Activated CD4-positive, alpha-beta T cell treated with anti-CD3 and anti-CD28 coated beads, Interleukin-10, Interleukin-2, amounts not matched to agents 100 ng/mL and 50 ng/mL, durations not matched to agents 16 hours and 8 hours (primary cell): ENCODE results near the gene TMEM176A.
"Not testable (repeated sequence)": the region's sequence is repeated elsewhere in the genome, so short reads cannot be mapped to it uniquely, and the experiment has no call there.

Source experiments
- DNase-seq: peaks from one replicate; pipeline ENCODE4 v3.0.0-alpha.2; 2020

The TMEM176A gene

DNA sequence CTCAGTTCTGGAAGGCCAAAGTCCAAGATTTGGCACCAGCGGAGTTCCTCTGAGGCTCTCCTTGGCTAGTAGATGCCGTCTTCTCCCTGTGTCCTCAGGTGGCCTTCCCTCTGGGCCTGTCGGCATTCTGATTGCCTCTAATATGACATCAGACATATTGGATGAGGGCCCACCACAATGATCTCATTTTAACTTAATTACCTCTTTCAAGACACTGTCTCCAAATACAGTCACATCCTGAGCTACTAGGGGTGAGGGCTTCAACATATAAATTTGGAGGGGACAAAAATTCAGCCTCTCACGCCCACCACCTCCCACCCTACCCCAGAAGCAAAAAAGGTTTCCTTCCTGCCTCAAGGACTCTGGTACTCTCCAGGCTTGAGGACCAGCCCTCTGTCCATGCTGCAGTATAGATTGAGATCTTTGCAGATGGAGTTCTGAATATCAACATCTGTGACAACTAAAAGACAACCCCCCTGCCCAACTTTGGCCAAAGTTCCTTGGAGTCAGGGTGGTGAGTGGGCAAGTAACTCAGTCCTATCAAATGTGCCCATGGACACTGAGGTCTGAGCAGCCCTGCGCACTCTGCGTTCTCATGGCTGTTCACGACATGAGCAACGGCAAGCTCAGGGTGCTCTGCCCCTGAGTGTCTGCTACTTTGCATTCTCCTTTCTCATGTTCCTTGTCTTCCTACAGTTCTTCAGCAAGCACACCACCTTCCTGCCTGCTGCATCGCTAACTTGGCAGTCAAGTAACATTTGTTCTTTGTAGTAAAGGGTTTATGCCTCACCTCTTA is 11.9 kb upstream of the TMEM176A start:
- no peak for DNase-seq

GRCh38 chr7:150790416-150791075 is 10.0 kb upstream of the TMEM176A start:
- no peak for DNase-seq

DNA sequence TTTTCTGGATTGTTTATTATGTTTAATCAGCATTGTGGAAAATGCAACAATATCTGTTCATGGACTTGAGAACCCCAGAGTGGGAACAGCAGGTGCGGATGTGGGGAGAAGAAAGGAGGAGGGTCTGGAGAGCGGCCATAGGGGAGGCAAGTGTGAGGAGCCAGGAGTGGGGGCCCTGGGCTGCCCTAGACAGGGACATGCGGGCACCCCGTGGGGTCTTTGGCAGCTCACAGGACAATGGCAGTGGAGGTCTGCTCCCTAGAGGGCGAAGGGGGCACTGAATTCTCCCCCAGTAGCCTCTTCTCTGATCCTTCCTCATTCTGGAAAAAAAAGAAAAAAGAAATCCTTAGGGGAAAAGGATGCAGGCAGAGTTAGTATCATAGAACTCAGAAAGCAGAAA is 9.3 kb upstream of the TMEM176A start:
- no peak for DNase-seq

GRCh38 chr7:150791746-150792452 is 8.7 kb upstream of the TMEM176A start:
- DNase-seq = no peak

DNA sequence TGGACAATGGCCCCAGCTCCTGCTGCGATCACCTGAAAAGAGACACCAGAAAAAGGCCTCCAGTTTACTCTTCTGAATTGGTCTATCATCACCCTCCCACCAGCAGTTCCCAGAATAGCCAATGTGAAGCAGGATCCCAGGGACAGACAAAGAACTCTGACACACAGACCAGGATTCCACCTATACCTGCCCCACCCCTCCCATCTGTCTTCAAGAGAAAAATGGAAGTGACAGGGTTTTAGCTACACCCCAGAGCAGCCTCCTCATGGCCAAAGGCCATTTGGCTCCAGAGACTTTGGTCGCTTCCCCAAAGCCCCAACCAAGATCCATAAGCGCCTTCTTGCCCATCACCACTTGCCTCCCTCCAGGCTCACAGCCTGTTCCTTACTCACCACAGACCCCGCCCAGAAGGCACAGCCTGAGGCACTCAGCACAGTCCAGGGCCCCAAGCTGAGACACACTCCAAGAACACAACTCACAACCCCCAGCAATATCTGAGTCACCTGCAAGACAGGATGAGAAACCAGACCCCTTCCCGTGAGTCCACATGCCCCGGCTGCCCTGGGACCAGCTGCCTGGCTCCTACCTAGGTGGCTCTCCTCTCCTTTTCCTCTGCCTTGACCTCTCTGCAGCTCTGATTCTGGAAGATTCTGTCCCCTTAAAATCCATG is 6.9 kb upstream of the TMEM176A start:
- no peak for DNase-seq

DNA sequence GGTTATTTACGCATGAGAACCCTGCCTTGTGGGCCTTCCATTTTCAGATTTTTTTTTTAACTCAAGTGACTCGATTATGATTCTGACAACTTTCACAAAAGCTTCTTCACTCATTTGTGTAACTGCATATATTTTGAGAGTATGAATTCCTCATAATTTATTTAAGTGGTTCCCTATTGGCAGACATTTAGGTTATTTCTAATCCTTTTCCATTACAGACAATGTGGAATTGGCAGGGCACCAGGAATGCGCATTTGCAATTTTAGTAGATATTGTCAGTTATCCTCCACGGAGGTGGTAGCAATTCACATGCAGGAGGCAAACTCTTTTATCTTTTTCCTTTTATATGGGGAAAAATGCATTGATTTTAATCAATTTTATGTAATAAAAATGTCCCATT is 2.9 kb upstream of the TMEM176A start:
- no peak for DNase-seq

DNA sequence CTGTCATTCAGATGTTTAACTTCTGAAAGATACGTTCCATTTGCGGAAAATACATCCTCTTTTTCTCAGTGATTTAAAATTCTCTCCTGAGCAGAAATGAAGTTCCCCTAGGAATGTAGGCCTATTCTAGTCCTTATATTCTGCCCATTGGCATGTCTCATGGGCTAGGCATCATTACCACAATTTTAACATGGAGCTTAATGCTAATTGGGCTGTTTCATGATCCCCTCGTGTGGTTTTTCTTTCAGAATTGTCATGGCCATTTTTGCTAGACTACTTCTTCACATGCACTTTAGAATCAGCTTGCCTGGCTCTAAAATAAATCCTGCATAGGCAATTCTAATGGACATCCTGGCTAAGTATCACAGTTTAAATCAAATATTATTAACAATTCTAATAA is 1.4 kb upstream of the TMEM176A start:
- DNase-seq = no peak

DNA sequence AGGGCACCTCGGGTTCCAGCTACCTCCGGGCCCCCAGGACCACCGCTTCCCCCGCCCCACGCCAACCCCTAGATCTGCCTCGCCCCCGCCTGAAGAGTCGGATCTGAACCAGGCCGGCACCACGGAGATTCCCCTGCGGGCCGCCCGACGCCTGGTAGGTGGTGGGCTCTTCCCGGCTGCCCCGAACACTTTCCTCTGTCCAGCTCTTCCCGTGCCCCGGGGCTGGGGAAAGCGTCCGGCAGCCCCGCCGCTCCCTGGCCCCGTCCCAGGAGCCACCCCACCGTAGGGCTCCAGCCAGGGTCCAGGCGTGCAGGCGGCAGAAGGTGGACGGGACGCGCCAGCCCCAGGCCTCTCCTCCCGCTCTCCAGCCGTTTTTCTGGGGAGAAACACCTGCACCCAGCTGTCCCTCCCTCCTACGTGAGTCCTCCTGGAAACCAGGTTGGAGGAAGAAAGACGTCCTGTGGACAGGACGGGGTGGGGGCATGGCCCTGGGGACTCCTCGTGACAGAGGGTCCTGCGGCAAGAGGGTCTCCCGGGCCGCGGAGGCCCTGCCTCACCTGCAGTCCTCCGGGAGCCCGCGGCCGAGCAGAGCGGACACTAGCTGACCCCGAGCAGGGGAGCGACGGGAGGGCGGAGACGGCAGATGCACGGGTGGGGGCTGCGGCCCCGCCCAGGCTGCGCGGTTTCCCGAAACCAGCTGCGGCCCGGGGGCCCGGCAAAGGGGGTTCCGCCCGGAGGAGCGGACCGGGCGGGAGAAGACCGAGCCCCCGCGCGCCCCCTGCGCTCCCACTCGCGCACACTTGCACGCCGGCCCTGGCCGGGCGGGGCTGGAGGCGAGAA is 608 bp upstream of the TMEM176A start, which contains the start of gene TMEM176B:
Gene TMEM176B, minus strand, starts transcription at position 624 of the 840 bp plus-strand sequence. CDS start 3,795 bp downstream, outside the sequence.
- no peak for DNase-seq

DNA sequence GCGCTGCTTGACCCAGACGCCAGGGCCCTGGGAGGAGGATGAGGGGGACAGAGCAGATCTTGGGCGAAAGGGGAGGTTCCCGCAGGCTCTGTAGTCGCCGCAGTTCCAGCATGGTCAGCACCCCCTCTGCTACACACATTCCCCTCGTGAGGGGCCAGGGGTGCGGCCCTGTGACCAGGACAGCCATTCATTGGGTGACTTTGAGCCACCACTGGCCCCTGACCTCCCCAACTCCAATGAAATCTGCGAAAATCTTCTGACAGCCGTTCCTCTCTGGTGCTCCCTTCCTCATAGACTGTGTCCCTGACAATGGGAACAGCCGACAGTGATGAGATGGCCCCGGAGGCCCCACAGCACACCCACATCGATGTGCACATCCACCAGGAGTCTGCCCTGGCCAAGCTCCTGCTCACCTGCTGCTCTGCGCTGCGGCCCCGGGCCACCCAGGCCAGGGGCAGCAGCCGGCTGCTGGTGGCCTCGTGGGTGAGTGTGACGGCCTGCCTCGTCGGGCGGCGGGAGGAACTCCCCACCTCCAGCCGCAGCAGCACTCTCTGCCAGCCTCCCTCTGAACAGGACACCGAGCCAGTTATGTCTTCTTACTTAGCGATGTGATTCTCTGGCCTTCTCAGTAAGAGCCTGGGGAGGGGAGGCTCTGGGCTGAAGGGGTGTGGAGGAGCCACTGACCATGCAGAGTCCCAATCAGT is 825 bp downstream of the TMEM176A start:
- no peak for DNase-seq

DNA sequence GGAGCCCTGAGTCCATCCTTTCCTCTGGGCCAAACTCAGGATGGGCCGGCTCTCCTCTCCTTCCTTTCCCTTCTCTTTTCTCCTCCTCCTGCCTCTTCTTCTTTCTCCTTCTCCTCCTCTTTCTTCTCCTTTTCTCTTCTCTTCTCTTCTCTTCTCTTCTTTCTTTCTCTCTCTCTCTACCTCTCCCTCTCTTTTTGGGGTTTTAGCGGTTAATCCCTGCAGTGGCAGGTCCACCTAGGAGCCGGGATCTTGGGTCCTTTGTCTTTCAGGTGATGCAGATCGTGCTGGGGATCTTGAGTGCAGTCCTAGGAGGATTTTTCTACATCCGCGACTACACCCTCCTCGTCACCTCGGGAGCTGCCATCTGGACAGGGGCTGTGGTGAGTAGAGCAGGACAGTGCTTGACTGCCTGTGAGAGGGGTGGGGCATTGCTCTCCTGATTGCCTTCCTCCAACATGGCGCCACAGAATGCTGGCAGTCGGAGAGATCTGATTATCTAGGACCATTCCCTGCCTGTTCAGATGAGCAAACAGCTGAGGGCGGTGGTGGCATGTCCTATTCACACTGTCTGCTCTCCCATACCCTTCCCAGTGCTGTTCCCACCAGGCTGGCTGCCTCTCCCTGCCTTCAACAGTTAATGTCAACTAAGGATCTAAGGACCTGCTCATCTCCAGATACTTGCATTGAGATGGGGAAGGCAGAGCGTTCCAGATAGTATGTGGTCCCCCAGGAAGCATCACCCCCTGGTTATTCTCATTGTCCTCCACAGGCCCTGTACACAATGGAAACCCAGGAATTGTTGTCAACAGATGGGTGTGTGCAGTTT is 1.6 kb downstream of the TMEM176A start:
- DNase-seq = no peak

- DNase-seq = no peak
These were observed 2.7 kb downstream of the TMEM176A start for GRCh38 chr7:150803161-150803860.

GRCh38 chr7:150804802-150805201 is 4.2 kb downstream of the TMEM176A start:
- DNase-seq = no peak

DNA sequence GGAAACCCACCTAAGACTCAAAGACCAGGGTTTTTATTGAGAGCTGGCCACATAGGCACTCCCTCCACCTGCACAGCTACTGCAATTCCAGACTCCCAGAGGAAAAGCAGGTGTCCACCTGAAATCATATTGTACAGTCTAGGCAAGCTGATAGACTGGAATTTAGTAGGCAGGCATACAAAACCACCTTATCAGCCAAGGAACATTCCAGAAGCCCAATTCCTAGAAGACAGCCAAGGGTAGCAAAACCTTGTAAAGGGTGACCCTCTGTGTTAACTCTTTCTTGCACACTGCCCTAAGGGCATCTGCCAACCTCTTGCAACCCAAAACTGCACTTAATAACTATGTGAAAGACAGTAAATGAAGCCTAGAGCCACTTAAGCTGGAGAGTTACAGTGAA is 5.3 kb downstream of the TMEM176A start:
- DNase-seq = no peak

- DNase-seq = no peak
These were observed 5.9 kb downstream of the TMEM176A start for GRCh38 chr7:150806454-150806853.

DNA sequence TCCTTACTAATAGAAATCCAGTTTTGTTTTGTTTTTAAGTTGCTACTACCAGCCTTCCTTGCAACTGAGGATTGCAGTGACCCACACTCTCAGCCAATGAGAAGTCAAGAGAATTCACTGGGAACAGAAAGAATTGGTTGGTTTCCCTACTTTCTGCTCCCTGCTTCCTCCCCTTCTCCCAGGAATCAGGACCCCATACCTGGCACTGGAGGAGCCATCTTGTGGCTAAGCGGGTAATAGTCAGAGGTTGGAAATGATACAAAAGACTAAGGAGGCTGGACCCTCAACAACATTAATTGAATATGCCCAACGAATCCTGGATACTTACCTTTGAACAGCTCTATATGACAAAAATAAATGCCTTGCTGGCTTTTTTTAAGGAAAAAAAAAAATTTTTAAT is 6.3 kb downstream of the TMEM176A start:
- DNase-seq = no peak

DNA sequence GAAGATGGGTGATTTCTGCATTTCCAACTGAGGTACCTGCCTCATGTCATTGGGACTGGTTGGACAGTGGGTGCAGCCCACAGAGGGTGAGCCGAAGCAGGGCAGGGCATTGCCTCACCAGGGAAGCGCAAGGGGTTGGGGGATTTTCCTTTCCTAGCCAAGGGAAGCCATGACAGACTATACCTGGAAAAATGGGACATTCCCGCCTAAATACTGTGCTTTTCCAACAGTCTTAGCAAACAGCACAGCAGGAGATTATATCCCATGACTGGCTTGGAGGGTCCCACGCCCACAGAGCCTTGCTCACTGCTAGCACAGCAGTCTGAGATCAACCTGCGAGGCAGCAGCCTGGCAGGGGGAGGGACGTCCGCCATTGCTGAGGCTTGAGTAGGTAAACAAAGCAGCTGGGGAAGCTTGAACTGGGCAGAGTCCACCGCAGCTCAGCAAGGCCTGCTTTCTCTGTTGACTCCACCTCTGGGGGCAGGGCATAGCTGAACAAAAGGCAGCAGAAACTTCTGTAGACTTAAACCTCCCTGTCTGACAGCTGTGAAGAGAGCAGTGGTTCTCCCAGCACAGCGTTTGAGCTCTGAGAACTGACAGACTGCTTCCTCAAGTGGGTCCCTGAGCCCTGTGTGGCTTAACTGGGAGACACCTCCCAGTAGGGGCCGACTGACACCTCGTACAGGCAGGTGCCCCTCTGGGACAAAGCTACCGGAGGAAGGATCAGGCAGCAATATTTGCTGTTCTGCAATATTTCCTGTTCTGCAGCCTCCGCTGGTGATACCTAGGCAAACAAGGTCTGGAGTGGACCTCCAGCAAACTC is 7.3 kb downstream of the TMEM176A start:
- DNase-seq = not testable (repeated sequence)

DNA sequence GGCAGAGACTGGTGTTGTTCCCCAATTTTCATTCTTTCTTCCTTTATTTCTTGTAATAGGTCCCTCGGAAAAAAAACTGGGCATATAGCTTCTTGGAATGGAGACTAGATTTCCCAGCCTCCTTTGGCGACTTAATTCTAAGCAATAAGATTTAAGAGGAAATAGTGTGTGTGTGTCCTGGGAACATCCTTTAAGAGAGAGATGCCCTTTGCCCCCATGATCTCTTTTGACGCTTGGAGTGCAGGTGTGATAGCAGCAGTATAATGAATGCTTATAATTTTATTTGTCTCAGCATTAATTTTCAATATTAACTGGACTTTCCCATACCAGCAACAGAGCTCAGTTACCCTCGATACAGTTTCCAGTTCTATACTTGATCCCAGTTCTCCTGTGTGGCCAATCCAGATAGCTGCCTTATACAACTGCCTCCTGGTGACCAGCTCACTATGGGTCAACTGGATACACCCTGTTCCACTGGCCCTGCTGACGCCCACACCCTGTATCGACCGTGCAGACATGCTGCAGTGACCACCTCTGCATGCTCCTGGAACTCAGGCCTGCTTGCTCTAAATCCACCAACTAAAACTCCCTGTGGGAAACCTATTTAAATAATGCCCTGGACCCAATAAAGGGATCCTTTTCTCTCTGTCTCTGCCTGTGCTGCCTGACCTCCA is 13.9 kb downstream of the TMEM176A start:
- no peak for DNase-seq

DNA sequence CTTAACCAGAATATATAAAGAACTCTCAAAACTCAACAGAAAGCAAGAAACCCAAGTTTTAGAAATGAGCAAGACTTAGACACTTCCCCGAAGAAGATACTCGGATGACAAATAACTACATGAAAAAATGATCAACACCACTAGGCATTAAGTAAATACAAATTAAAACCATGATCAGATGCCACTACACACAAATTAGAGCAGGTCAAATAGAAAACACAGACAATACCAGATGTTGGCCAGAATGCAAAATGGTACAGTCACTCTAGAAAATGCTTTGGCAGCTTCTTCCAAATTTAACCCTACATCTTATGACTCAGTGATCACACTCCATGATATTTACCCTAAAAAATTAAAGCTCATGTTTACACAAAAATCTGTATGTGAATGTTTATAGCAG is 18.4 kb downstream of the TMEM176A start:
- DNase-seq = peak; percentile 16

GRCh38 chr7:150820148-150820547 is 19.6 kb downstream of the TMEM176A start:
- DNase-seq = no peak
